ENCODE results near the gene COX8A. TPM values are rescaled to one million over a fixed set of nuclear protein-coding genes. Genes with fewer than 3 reads are reported as not detected.

Gene COX8A
- total and polyA plus RNA-seq, 2 experiments from 2014 or later: 712 to 1,014 TPM

GRCh38 chr11:63991558-63991957, 17.1 kb downstream of the COX8A start:
- no peak for DNase-seq (ENCODE audit: low read depth in 1 of 2, low spot score in 1 of 2)
- Histone ChIP-seq H3K9me3 (ENCODE audit: low read depth) (no peaks in the 10 kb centered on the region), H3K4me1 (ENCODE audit: low read depth) (peaks cover 7% of the 10 kb centered on the region), H3K36me3 (peaks cover 31% of the 10 kb centered on the region), H3K27ac (no peak overlapping the region), H3K27me3 (no peaks in the 10 kb centered on the region), H3K4me3 (no peak overlapping the region)
- no peak for TF ChIP-seq CTCF (IDR thresholded peaks at IDR 0.05; ENCODE audit: low read depth, low read length)

- no peak for DNase-seq (ENCODE audit: low read depth in 1 of 2, low spot score in 1 of 2)
- H3K27me3 ChIP-seq: no peaks in the 10 kb centered on the region
- no peaks in the 10 kb centered on the region for H3K4me1 ChIP-seq (ENCODE audit: low read depth)
- peaks cover 39% of the 10 kb centered on the region for H3K36me3 ChIP-seq
- H3K27ac ChIP-seq: no peak overlapping the region
- no peaks in the 10 kb centered on the region for H3K9me3 ChIP-seq (ENCODE audit: low read depth)
- H3K4me3 ChIP-seq: no peak overlapping the region
- no peak for TF ChIP-seq CTCF (IDR thresholded peaks at IDR 0.05; ENCODE audit: low read depth, low read length)
Measured at GRCh38 chr11:63993100-63993499, 18.7 kb downstream of the COX8A start.

- H3K4me1 ChIP-seq (ENCODE audit: low read depth): no peaks in the 10 kb centered on the region
- peaks cover 32% of the 10 kb centered on the region for H3K36me3 ChIP-seq
- no peak for TF ChIP-seq CTCF (IDR thresholded peaks at IDR 0.05; ENCODE audit: low read depth, low read length)
- no peak overlapping the region for H3K4me3 ChIP-seq
- H3K27ac ChIP-seq: no peak overlapping the region
- no peaks in the 10 kb centered on the region for H3K27me3 ChIP-seq
- DNase-seq (ENCODE audit: low read depth in 1 of 2, low spot score in 1 of 2): no peak
- H3K9me3 ChIP-seq (ENCODE audit: low read depth): no peaks in the 10 kb centered on the region
Measured at GRCh38 chr11:63993993-63994392, 19.6 kb downstream of the COX8A start.

GRCh38 chr11:63996512-63996911, 22.1 kb downstream of the COX8A start:
- TF ChIP-seq CTCF (IDR thresholded peaks at IDR 0.05; ENCODE audit: low read depth, low read length): no peak
- Histone ChIP-seq H3K27ac (no peak overlapping the region), H3K36me3 (peaks cover 23% of the 10 kb centered on the region), H3K9me3 (ENCODE audit: low read depth) (no peaks in the 10 kb centered on the region), H3K4me1 (ENCODE audit: low read depth) (no peaks in the 10 kb centered on the region), H3K27me3 (no peaks in the 10 kb centered on the region), H3K4me3 (no peak overlapping the region)
- DNase-seq (ENCODE audit: low read depth in 1 of 2, low spot score in 1 of 2): no peak

- no peak for TF ChIP-seq CTCF (IDR thresholded peaks at IDR 0.05; ENCODE audit: low read depth, low read length)
- Histone ChIP-seq H3K27me3 (no peaks in the 10 kb centered on the region), H3K4me1 (ENCODE audit: low read depth) (no peaks in the 10 kb centered on the region), H3K4me3 (no peak overlapping the region), H3K36me3 (peaks cover 21% of the 10 kb centered on the region), H3K27ac (no peak overlapping the region), H3K9me3 (ENCODE audit: low read depth) (no peaks in the 10 kb centered on the region)
- no peak for DNase-seq (ENCODE audit: low read depth in 1 of 2, low spot score in 1 of 2)
Measured at GRCh38 chr11:63997104-63997700, 22.8 kb downstream of the COX8A start.

Data from cardiac muscle cell (in vitro differentiated cells and primary cell).